VCaP (cell line): ENCODE measurements around the gene KMT2D.

Experiments used
- H3K27ac ChIP-seq: fragments of 450-650 bp; 2 replicates; pipeline ENCODE4 v1.5.1; 2017
- CTCF ChIP-seq: fragments of 450-650 bp; conservative IDR thresholded peaks from 2 replicates; pipeline ENCODE4 v1.5.1; 2017; ENCODE audit warnings: mild to moderate bottlenecking, moderate library complexity

Gene KMT2D

GRCh38 chr12:49030714-49031572 lies 29.7 kb downstream of the KMT2D start:
- H3K27ac ChIP-seq: no peak overlapping the region
- TF ChIP-seq CTCF: no peak

GRCh38 chr12:49030119-49030518 lies 30.5 kb downstream of the KMT2D start:
- no peak overlapping the region for H3K27ac ChIP-seq
- TF ChIP-seq CTCF: no peak

GRCh38 chr12:49028666-49029275 lies 31.8 kb downstream of the KMT2D start:
- H3K27ac ChIP-seq: no peak overlapping the region
- no peak for TF ChIP-seq CTCF

- no peak overlapping the region for H3K27ac ChIP-seq
- no peak for TF ChIP-seq CTCF
Observed at GRCh38 chr12:49027846-49028555, 32.6 kb downstream of the KMT2D start.

- no peak overlapping the region for H3K27ac ChIP-seq
- no peak for TF ChIP-seq CTCF
Observed at GRCh38 chr12:49026678-49027480, 33.7 kb downstream of the KMT2D start.

GRCh38 chr12:49026101-49026500 lies 34.5 kb downstream of the KMT2D start:
- no peak overlapping the region for H3K27ac ChIP-seq
- TF ChIP-seq CTCF: no peak

- no peak for TF ChIP-seq CTCF
- no peak overlapping the region for H3K27ac ChIP-seq
Observed at GRCh38 chr12:49025463-49025862, 35.1 kb downstream of the KMT2D start.
